DND-41 (cell line): Measurements from ENCODE around the gene AKAP6.

Experiments
- ATAC-seq: fragments of 200-7000 bp; cut with Tn5 transposase; 3 replicates; pipeline ENCODE4 v1.9.1; 2021; ENCODE audit warnings: low read depth; ENCODE audit not compliant: insufficient read depth
- DNase-seq: peaks from one replicate; pipeline ENCODE4 v3.0.0-alpha.2; 2020
- H2AFZ ChIP-seq: 2 replicates; pipeline ENCODE4 v1.6.0; 2012; ENCODE audit warnings: low read depth, low read length
- H3K27ac ChIP-seq: 2 replicates; pipeline ENCODE4 v1.5.1; 2012; ENCODE audit warnings: low read length, inconsistent platforms
- H3K27me3 ChIP-seq: fragments of 200-600 bp; sonication (generic); 2 replicates; pipeline ENCODE4 v1.6.0; 2012; ENCODE audit warnings: low read length, mild to moderate bottlenecking, inconsistent platforms; ENCODE audit not compliant: insufficient read depth, poor library complexity
- H3K36me3 ChIP-seq: 2 replicates; pipeline ENCODE4 v1.5.1; 2012; ENCODE audit warnings: low read length, inconsistent platforms; ENCODE audit not compliant: insufficient read depth
- H3K4me1 ChIP-seq: 2 replicates; pipeline ENCODE4 v1.5.1; 2012; ENCODE audit warnings: mild to moderate bottlenecking, low read length; ENCODE audit not compliant: insufficient read depth
- H3K4me2 ChIP-seq: 2 replicates; pipeline ENCODE4 v1.6.0; 2012; ENCODE audit warnings: mild to moderate bottlenecking, moderate library complexity, low read length, inconsistent platforms; ENCODE audit not compliant: insufficient read depth
- H3K4me3 ChIP-seq, 2 experiments: fragments of 200-600 bp in 1 of 2; shearing (Covaris generic) in 1 of 2; 2 replicates each; pipeline ENCODE4 v1.5.1; 2012 to 2016; ENCODE audit warnings: inconsistent platforms in 2 of 2, low read length in 2 of 2, mild to moderate bottlenecking in 2 of 2, low read depth in 1 of 2, moderate library complexity in 1 of 2
- H3K79me2 ChIP-seq: 2 replicates; pipeline ENCODE4 v1.6.0; 2012; ENCODE audit warnings: low read length, inconsistent platforms; ENCODE audit not compliant: insufficient read depth
- H3K9ac ChIP-seq: 2 replicates; pipeline ENCODE4 v1.6.0; 2012; ENCODE audit warnings: low read depth, mild to moderate bottlenecking, inconsistent platforms, low read length, moderate library complexity
- H3K9me3 ChIP-seq: 2 replicates; pipeline ENCODE4 v1.5.1; 2012; ENCODE audit warnings: low read length, moderate library complexity, mild to moderate bottlenecking, inconsistent platforms; ENCODE audit not compliant: insufficient read depth, severe bottlenecking
- H4K20me1 ChIP-seq: 2 replicates; pipeline ENCODE4 v1.6.0; 2012; ENCODE audit warnings: low read length; ENCODE audit not compliant: insufficient read depth
- CTCF ChIP-seq: IDR thresholded peaks from 2 replicates; pipeline ENCODE4 v1.5.1; 2012; ENCODE audit warnings: borderline replicate concordance, low read length, moderate library complexity, mild to moderate bottlenecking; ENCODE audit not compliant: poor library complexity, severe bottlenecking; ENCODE audit errors: extremely low read depth
- EZH2 ChIP-seq: IDR thresholded peaks from 3 replicates; pipeline ENCODE4 v1.6.1; 2012; ENCODE audit warnings: borderline replicate concordance, low read depth, mild to moderate bottlenecking, moderate library complexity, low read length, inconsistent platforms; ENCODE audit not compliant: severe bottlenecking

The AKAP6 gene

GRCh38 chr14:32472076-32472475 lies 143.0 kb downstream of the AKAP6 start:
- peaks cover 8% of the 10 kb centered on the region for H3K27me3 ChIP-seq
- H4K20me1 ChIP-seq: no peaks in the 10 kb centered on the region
- no peaks in the 10 kb centered on the region for H3K9me3 ChIP-seq
- H3K79me2 ChIP-seq: no peaks in the 10 kb centered on the region
- H3K36me3 ChIP-seq: no peaks in the 10 kb centered on the region
- no peak for DNase-seq
- H3K4me1 ChIP-seq: no peaks in the 10 kb centered on the region
- H3K9ac ChIP-seq: no peak overlapping the region
- ATAC-seq: no peak
- no peak overlapping the region for H2AFZ ChIP-seq
- TF ChIP-seq EZH2 (no peak), CTCF (no peak)
- no peak overlapping the region for H3K27ac ChIP-seq
- H3K4me3 ChIP-seq: no peak overlapping the region
- H3K4me2 ChIP-seq: no peak overlapping the region

- ATAC-seq (no peak), DNase-seq (no peak)
- H2AFZ ChIP-seq: no peak overlapping the region
- no peaks in the 10 kb centered on the region for H3K36me3 ChIP-seq
- H3K4me3 ChIP-seq: no peak overlapping the region
- H3K4me2 ChIP-seq: no peak overlapping the region
- H4K20me1 ChIP-seq: no peaks in the 10 kb centered on the region
- no peaks in the 10 kb centered on the region for H3K4me1 ChIP-seq
- TF ChIP-seq EZH2 (no peak), CTCF (no peak)
- no peaks in the 10 kb centered on the region for H3K79me2 ChIP-seq
- H3K27ac ChIP-seq: no peak overlapping the region
- H3K9ac ChIP-seq: no peak overlapping the region
- peaks cover 8% of the 10 kb centered on the region for H3K27me3 ChIP-seq
- H3K9me3 ChIP-seq: no peaks in the 10 kb centered on the region
These were observed 143.7 kb downstream of the AKAP6 start for GRCh38 chr14:32472512-32473463.

GRCh38 chr14:32473464-32473855 lies 144.4 kb downstream of the AKAP6 start:
- no peaks in the 10 kb centered on the region for H3K36me3 ChIP-seq
- H3K4me1 ChIP-seq: no peaks in the 10 kb centered on the region
- H3K27me3 ChIP-seq: peaks cover 8% of the 10 kb centered on the region
- no peaks in the 10 kb centered on the region for H4K20me1 ChIP-seq
- ATAC-seq: no peak
- no peak overlapping the region for H3K27ac ChIP-seq
- no peak overlapping the region for H3K4me3 ChIP-seq
- no peak overlapping the region for H2AFZ ChIP-seq
- H3K79me2 ChIP-seq: no peaks in the 10 kb centered on the region
- DNase-seq: no peak
- H3K9ac ChIP-seq: no peak overlapping the region
- H3K4me2 ChIP-seq: no peak overlapping the region
- TF ChIP-seq EZH2 (no peak), CTCF (no peak)
- H3K9me3 ChIP-seq: no peaks in the 10 kb centered on the region
